ACC112 (cell line): Measurements from ENCODE around the gene MAT2A.
A peak's percentile ranks its signal among the peaks of the same experiment; 100 is the strongest.
"Not testable (repeated sequence)": the region's sequence is repeated elsewhere in the genome, so short reads cannot be mapped to it uniquely, and the experiment has no call there.

Experiments
- H2AFZ ChIP-seq: fragments of 200-600 bp; sonication (generic); one replicate; pipeline ENCODE4 v1.6.0; 2017; ENCODE audit warnings: antibody characterized with exemption, low read length; ENCODE audit not compliant: unreplicated experiment
- H3K27ac ChIP-seq: fragments of 200-600 bp; sonication (generic); 2 replicates; pipeline ENCODE4 v1.5.1; 2014; ENCODE audit warnings: low read depth, mild to moderate bottlenecking, antibody characterized with exemption, low read length, moderate library complexity
- H3K27me3 ChIP-seq: fragments of 200-600 bp; sonication (generic); 2 replicates; pipeline ENCODE4 v1.6.1; 2014; ENCODE audit warnings: mild to moderate bottlenecking, antibody characterized with exemption, low read length, moderate library complexity, mixed read lengths; ENCODE audit not compliant: insufficient read depth
- H3K36me3 ChIP-seq: fragments of 200-600 bp; sonication (generic); 2 replicates; pipeline ENCODE4 v1.6.1; 2016; ENCODE audit warnings: mild to moderate bottlenecking, antibody characterized with exemption, low read length, moderate library complexity, mixed read lengths; ENCODE audit not compliant: insufficient read depth
- H3K4me1 ChIP-seq: fragments of 200-600 bp; sonication (generic); one replicate; pipeline ENCODE4 v1.6.1; 2016; ENCODE audit warnings: low read length, mixed read lengths; ENCODE audit not compliant: insufficient read depth, unreplicated experiment, control insufficient read depth
- H3K4me3 ChIP-seq: fragments of 200-600 bp; sonication (generic); 2 replicates; pipeline ENCODE4 v1.5.1; 2014; ENCODE audit warnings: mild to moderate bottlenecking, low read depth, low read length
- H3K79me2 ChIP-seq: fragments of 200-600 bp; sonication (generic); one replicate; pipeline ENCODE4 v1.6.0; 2016; ENCODE audit warnings: low read length; ENCODE audit not compliant: control insufficient read depth, unreplicated experiment, insufficient read depth

The MAT2A gene

GRCh38 chr2:85589982-85590791 is 51.2 kb downstream of the MAT2A start:
- peaks cover 16% of the 10 kb centered on the region for H3K79me2 ChIP-seq
- peaks cover 53% of the 10 kb centered on the region for H3K4me1 ChIP-seq
- H3K36me3 ChIP-seq, result no peaks in the 10 kb centered on the region
- peak overlapping the region; percentile 86 for H3K27ac ChIP-seq
- H3K4me3 ChIP-seq, result no peak overlapping the region
- H3K27me3 ChIP-seq, result no peaks in the 10 kb centered on the region
- no peak overlapping the region for H2AFZ ChIP-seq

- Histone ChIP-seq H3K4me3 (no peak overlapping the region; the same call in 1 of the 2 replicates), H3K36me3 (no peaks in the 10 kb centered on the region), H3K4me1 (peaks cover 45% of the 10 kb centered on the region), H3K79me2 (peaks cover 20% of the 10 kb centered on the region), H2AFZ (no peak overlapping the region), H3K27ac (peak overlapping the region; percentile 86), H3K27me3 (no peaks in the 10 kb centered on the region)
Measured at GRCh38 chr2:85590950-85591349, 52.0 kb downstream of the MAT2A start.

GRCh38 chr2:85591563-85591962 is 52.6 kb downstream of the MAT2A start:
- Histone ChIP-seq H3K27me3 (no peaks in the 10 kb centered on the region), H3K4me3 (no peak overlapping the region), H3K79me2 (peaks cover 27% of the 10 kb centered on the region), H2AFZ (no peak overlapping the region), H3K36me3 (no peaks in the 10 kb centered on the region), H3K27ac (peak overlapping the region; percentile 86; the same call in 1 of the 2 replicates), H3K4me1 (peaks cover 47% of the 10 kb centered on the region)

GRCh38 chr2:85592299-85592698 is 53.3 kb downstream of the MAT2A start:
- H3K4me3 ChIP-seq, H3K36me3 ChIP-seq, H3K27me3 ChIP-seq, H2AFZ ChIP-seq, H3K27ac ChIP-seq: not testable (repeated sequence)
- Histone ChIP-seq H3K4me1 (peaks cover 50% of the 10 kb centered on the region), H3K79me2 (peaks cover 34% of the 10 kb centered on the region)

- Histone ChIP-seq H3K27me3 (no peaks in the 10 kb centered on the region), H3K36me3 (no peaks in the 10 kb centered on the region), H3K4me1 (peaks cover 43% of the 10 kb centered on the region), H3K79me2 (peaks cover 36% of the 10 kb centered on the region), H3K27ac (no peak overlapping the region), H3K4me3 (no peak overlapping the region), H2AFZ (no peak overlapping the region)
Measured at GRCh38 chr2:85593023-85593422, 54.1 kb downstream of the MAT2A start.
